HCT116 (cell line): ENCODE measurements around the gene SYT7. TPM values are rescaled to one million over a fixed set of nuclear protein-coding genes. Genes with fewer than 3 reads are reported as not detected.

ENCODE experiments used
- ATAC-seq: fragments of 200-7000 bp; cut with Tn5 transposase; 2 replicates; pipeline ENCODE4 v1.9.1; 2020; ENCODE audit warnings: mild to moderate bottlenecking, moderate library complexity
- BruUV-seq: library from RNA; stranded (reverse); fragments of 400-500 nt; replicated peaks from 2 replicates; lab custom pipeline; 2021; lab: Mats Ljungman, UMichigan
- CTCF ChIA-PET: fragments of 300-600 bp; sonication (Branson Sonifier 250); formaldehyde crosslinking; loops from one replicate; lab custom pipeline; 2021; ENCODE audit warnings: antibody characterized with exemption; lab: Charles Lee
- POLR2A ChIA-PET: fragments of 300-600, 350-600 bp; sonication (Branson Sonifier 250); formaldehyde crosslinking; loops from one replicate; lab custom pipeline; 2021; ENCODE audit warnings: antibody characterized with exemption; lab: Charles Lee
- RAD21 ChIA-PET, 2 experiments: fragments of 300-600 bp; sonication (Branson Sonifier 250); formaldehyde crosslinking; loops; one replicate each; lab custom pipeline; 2023; ENCODE audit warnings: low total read pairs in 2 of 2; ENCODE audit not compliant: uncharacterized antibody in 2 of 2, unreplicated experiment in 2 of 2, low non-redundant PET in 1 of 2; lab: Charles Lee
- DNase-seq: peaks from one replicate; pipeline ENCODE4 v3.0.0-alpha.2; 2010; ENCODE audit warnings: low read depth, low spot score
- H2AFZ ChIP-seq: fragments of 200-600 bp; shearing (Covaris generic), sonication (generic); 2 replicates; pipeline ENCODE4 v1.6.1; 2017; ENCODE audit warnings: low read depth, mixed run types, mixed read lengths, antibody characterized with exemption, low read length; ENCODE audit not compliant: poor library complexity, severe bottlenecking
- H3K27ac ChIP-seq: 2 replicates; pipeline ENCODE4 v1.5.1; 2012; ENCODE audit warnings: low read depth, low read length
- H3K27me3 ChIP-seq: fragments of 200-600 bp; sonication (generic); 2 replicates; pipeline ENCODE4 v1.6.1; 2016; ENCODE audit warnings: mixed run types, low read length, mixed read lengths; ENCODE audit not compliant: insufficient read depth
- H3K36me3 ChIP-seq, 2 experiments: fragments of 200-500 bp in 1 of 2; fragments of 200-600 bp in 1 of 2; sonication (Bioruptor generic) in 1 of 2; sonication (generic) in 1 of 2; 2 replicates each; pipeline versions ENCODE4 v1.5.1 to v1.6.1; 2014 to 2016; ENCODE audit warnings: low read length in 2 of 2, inconsistent platforms in 1 of 2, mixed read lengths in 1 of 2, mixed run types in 1 of 2; ENCODE audit not compliant: insufficient read depth in 2 of 2, control insufficient read depth in 1 of 2
- H3K4me1 ChIP-seq, 2 experiments: fragments of 200-600 bp in 1 of 2; sonication (generic) in 1 of 2; 2 replicates each; pipeline versions ENCODE4 v1.5.1 to v1.6.1; 2012 to 2017; ENCODE audit warnings: low read length in 2 of 2, inconsistent platforms in 1 of 2, mild to moderate bottlenecking in 1 of 2, mixed read lengths in 1 of 2, mixed run types in 1 of 2, moderate library complexity in 1 of 2; ENCODE audit not compliant: insufficient read depth in 2 of 2, control insufficient read depth in 1 of 2
- H3K4me2 ChIP-seq: fragments of 200-600 bp; sonication (generic); 2 replicates; pipeline ENCODE4 v1.6.1; 2017; ENCODE audit warnings: mixed run types, low read length, mixed read lengths
- H3K4me3 ChIP-seq, 2 experiments: fragments of 200-600 bp in 1 of 2; sonication (generic) in 1 of 2; replicated peaks in 1 of 2; 2 replicates each; pipeline ENCODE4 v1.5.1; 2011 to 2016; ENCODE audit warnings: low read length in 2 of 2, control low read depth in 1 of 2, low read depth in 1 of 2, mild to moderate bottlenecking in 1 of 2, mixed read lengths in 1 of 2, mixed run types in 1 of 2
- H3K79me2 ChIP-seq: fragments of 200-600 bp; sonication (generic); 2 replicates; pipeline ENCODE4 v1.6.1; 2017; ENCODE audit warnings: mild to moderate bottlenecking, mixed run types, low read length, moderate library complexity, mixed read lengths; ENCODE audit not compliant: insufficient read depth
- H3K9ac ChIP-seq: fragments of 200-600 bp; sonication (generic); 2 replicates; pipeline ENCODE4 v1.6.1; 2016; ENCODE audit warnings: low read length, mixed read lengths
- H3K9me2 ChIP-seq: fragments of 200-600 bp; sonication (generic), shearing (Covaris generic); 2 replicates; pipeline ENCODE4 v1.6.1; 2017; ENCODE audit warnings: mixed run types, mild to moderate bottlenecking, moderate library complexity; ENCODE audit not compliant: insufficient read depth
- H3K9me3 ChIP-seq, 2 experiments: fragments of 200-500 bp in 1 of 2; fragments of 200-600 bp in 1 of 2; sonication (Bioruptor generic) in 1 of 2; sonication (generic) in 1 of 2; 2 replicates each; pipeline ENCODE4 v1.6.1; 2014 to 2017; ENCODE audit warnings: low read length in 2 of 2, mixed read lengths in 2 of 2, inconsistent platforms in 1 of 2, low read depth in 1 of 2, mild to moderate bottlenecking in 1 of 2, mixed run types in 1 of 2, moderate library complexity in 1 of 2; ENCODE audit not compliant: control insufficient read depth in 1 of 2, insufficient read depth in 1 of 2
- H4K20me1 ChIP-seq: fragments of 200-600 bp; sonication (generic), shearing (Covaris generic); 2 replicates; pipeline ENCODE4 v1.6.1; 2017; ENCODE audit warnings: mixed run types, mild to moderate bottlenecking, moderate library complexity; ENCODE audit not compliant: insufficient read depth
- EGR1 ChIP-seq: IDR thresholded peaks from 2 replicates; pipeline ENCODE4 v1.6.1; 2012; ENCODE audit warnings: low read depth
- ELF1 ChIP-seq: IDR thresholded peaks from 2 replicates; pipeline ENCODE4 v1.6.1; 2012; ENCODE audit warnings: low read depth, borderline replicate concordance
- EZH2 ChIP-seq: fragments of 200-600 bp; sonication (generic); IDR thresholded peaks from 2 replicates; pipeline ENCODE4 v1.6.1; 2017; ENCODE audit warnings: antibody characterized with exemption, mixed run types
- EZH2phosphoT487 ChIP-seq: fragments of 200-600 bp; IDR thresholded peaks from 2 replicates; pipeline ENCODE4 v1.6.1; 2018; ENCODE audit warnings: antibody characterized with exemption, borderline replicate concordance
- JUND ChIP-seq: IDR thresholded peaks from 2 replicates; pipeline ENCODE4 v1.6.1; 2012
- POLR2A ChIP-seq: IDR thresholded peaks from 2 replicates; pipeline ENCODE4 v1.7.0; 2011; ENCODE audit warnings: borderline replicate concordance; ENCODE audit not compliant: insufficient read depth, insufficient read length; ENCODE audit errors: extremely low read depth
- POLR2AphosphoS5 ChIP-seq: IDR thresholded peaks from 2 replicates; pipeline ENCODE4 v1.6.1; 2011; ENCODE audit warnings: mild to moderate bottlenecking, low read depth, low read length, moderate library complexity
- RAD21 ChIP-seq: IDR thresholded peaks from 2 replicates; pipeline ENCODE4 v1.6.1; 2012; ENCODE audit warnings: low read depth, mild to moderate bottlenecking
- SIN3A ChIP-seq: IDR thresholded peaks from 2 replicates; pipeline ENCODE4 v1.6.1; 2012; ENCODE audit warnings: low read depth
- SP1 ChIP-seq: IDR thresholded peaks from 2 replicates; pipeline ENCODE4 v1.6.1; 2012; ENCODE audit warnings: low read depth
- SRF ChIP-seq: IDR thresholded peaks from 2 replicates; pipeline ENCODE4 v1.6.1; 2012; ENCODE audit warnings: low read depth
- YY1 ChIP-seq: IDR thresholded peaks from 2 replicates; pipeline ENCODE4 v1.6.1; 2011; ENCODE audit warnings: low read length, low read depth, moderate library complexity, mild to moderate bottlenecking; ENCODE audit not compliant: insufficient replicate concordance; ENCODE audit errors: extremely low read depth
- ZFX ChIP-seq: fragments of 450-650 bp; IDR thresholded peaks from 2 replicates; pipeline ENCODE4 v1.6.1; 2017
- ZNF274 ChIP-seq: fragments of 200-500 bp; sonication (Bioruptor generic); IDR thresholded peaks from 2 replicates; pipeline ENCODE4 v1.6.1; 2014; ENCODE audit warnings: mild to moderate bottlenecking, low read depth, low read length, inconsistent platforms
- intact Hi-C: fragments of 100-400 bp; cut with micrococcal nuclease; formaldehyde crosslinking; loops from 2 replicates; pipeline ENCODE4 v1.10.0; 2022
- total RNA-seq: library from RNA; stranded (reverse); gene quantifications from one replicate; pipeline ENCODE4 v1.2.1, GENCODE V29; 2021; ENCODE audit not compliant: unreplicated experiment
- TF ChIP-seq, protein P1 (sequence below): IDR thresholded peaks from 2 replicates; pipeline ENCODE4 v1.6.1; 2011; ENCODE audit warnings: mild to moderate bottlenecking, low read length, moderate library complexity; ENCODE audit not compliant: insufficient replicate concordance; ENCODE audit errors: extremely low read depth
- TF ChIP-seq, protein P2 (sequence below): IDR thresholded peaks from 2 replicates; pipeline ENCODE4 v1.6.1; 2012
- TF ChIP-seq, protein P3 (sequence below): IDR thresholded peaks from 2 replicates; pipeline ENCODE4 v1.6.1; 2012
- TF ChIP-seq, protein P4 (sequence below): IDR thresholded peaks from 2 replicates; pipeline ENCODE4 v1.6.1; 2012; ENCODE audit warnings: low read depth

The SYT7 gene
- total RNA-seq, 1 experiment from 2014 or later, result 27.4 TPM

DNA sequence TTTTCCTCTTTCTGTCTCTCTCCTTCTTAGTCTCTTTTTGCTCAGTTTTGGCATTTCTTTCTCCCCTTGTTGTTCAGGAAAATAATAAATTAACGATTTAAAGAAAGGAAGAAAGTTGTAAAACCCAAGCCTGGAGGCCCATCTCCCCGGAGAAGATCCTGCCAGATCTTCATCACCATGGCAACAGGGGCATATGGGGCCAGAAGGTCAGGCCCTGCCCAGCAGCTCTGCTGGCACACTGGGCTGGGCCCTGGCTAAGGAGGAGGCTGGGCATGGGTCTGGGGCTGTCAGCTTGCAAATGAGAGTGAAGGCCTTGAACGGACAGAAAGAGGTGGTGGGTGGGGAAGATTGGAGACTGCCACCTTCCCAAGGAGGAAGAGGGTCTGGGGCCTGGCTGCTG lies 69.5 kb downstream of the SYT7 start:
- intact Hi-C loops, result no loop called here

More for the DNA sequence above, 69.5 kb downstream of the SYT7 start:
- no peak overlapping the region for H2AFZ ChIP-seq
- TF ChIP-seq, protein P1, sequence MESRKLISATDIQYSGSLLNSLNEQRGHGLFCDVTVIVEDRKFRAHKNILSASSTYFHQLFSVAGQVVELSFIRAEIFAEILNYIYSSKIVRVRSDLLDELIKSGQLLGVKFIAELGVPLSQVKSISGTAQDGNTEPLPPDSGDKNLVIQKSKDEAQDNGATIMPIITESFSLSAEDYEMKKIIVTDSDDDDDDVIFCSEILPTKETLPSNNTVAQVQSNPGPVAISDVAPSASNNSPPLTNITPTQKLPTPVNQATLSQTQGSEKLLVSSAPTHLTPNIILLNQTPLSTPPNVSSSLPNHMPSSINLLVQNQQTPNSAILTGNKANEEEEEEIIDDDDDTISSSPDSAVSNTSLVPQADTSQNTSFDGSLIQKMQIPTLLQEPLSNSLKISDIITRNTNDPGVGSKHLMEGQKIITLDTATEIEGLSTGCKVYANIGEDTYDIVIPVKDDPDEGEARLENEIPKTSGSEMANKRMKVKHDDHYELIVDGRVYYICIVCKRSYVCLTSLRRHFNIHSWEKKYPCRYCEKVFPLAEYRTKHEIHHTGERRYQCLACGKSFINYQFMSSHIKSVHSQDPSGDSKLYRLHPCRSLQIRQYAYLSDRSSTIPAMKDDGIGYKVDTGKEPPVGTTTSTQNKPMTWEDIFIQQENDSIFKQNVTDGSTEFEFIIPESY, result no peak
- no peak for TF ChIP-seq SRF
- TF ChIP-seq YY1, result no peak
- TF ChIP-seq ZNF274, result no peak
- no peak for TF ChIP-seq EZH2
- TF ChIP-seq, protein P2, sequence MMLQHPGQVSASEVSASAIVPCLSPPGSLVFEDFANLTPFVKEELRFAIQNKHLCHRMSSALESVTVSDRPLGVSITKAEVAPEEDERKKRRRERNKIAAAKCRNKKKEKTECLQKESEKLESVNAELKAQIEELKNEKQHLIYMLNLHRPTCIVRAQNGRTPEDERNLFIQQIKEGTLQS, result no peak
- TF ChIP-seq POLR2A, result no peak
- no peak for TF ChIP-seq JUND
- TF ChIP-seq EZH2phosphoT487, result no peak
- no peak for TF ChIP-seq ZFX
- TF ChIP-seq EGR1, result no peak
- no peak for TF ChIP-seq RAD21
- no peak for TF ChIP-seq POLR2AphosphoS5
- TF ChIP-seq SP1, result no peak
- TF ChIP-seq, protein P3, sequence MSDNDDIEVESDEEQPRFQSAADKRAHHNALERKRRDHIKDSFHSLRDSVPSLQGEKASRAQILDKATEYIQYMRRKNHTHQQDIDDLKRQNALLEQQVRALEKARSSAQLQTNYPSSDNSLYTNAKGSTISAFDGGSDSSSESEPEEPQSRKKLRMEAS, result no peak
- TF ChIP-seq SIN3A, result no peak
- TF ChIP-seq ELF1, result no peak
- TF ChIP-seq, protein P4, sequence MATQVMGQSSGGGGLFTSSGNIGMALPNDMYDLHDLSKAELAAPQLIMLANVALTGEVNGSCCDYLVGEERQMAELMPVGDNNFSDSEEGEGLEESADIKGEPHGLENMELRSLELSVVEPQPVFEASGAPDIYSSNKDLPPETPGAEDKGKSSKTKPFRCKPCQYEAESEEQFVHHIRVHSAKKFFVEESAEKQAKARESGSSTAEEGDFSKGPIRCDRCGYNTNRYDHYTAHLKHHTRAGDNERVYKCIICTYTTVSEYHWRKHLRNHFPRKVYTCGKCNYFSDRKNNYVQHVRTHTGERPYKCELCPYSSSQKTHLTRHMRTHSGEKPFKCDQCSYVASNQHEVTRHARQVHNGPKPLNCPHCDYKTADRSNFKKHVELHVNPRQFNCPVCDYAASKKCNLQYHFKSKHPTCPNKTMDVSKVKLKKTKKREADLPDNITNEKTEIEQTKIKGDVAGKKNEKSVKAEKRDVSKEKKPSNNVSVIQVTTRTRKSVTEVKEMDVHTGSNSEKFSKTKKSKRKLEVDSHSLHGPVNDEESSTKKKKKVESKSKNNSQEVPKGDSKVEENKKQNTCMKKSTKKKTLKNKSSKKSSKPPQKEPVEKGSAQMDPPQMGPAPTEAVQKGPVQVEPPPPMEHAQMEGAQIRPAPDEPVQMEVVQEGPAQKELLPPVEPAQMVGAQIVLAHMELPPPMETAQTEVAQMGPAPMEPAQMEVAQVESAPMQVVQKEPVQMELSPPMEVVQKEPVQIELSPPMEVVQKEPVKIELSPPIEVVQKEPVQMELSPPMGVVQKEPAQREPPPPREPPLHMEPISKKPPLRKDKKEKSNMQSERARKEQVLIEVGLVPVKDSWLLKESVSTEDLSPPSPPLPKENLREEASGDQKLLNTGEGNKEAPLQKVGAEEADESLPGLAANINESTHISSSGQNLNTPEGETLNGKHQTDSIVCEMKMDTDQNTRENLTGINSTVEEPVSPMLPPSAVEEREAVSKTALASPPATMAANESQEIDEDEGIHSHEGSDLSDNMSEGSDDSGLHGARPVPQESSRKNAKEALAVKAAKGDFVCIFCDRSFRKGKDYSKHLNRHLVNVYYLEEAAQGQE, result no peak
- H3K27me3 ChIP-seq, result peaks cover 7% of the 10 kb centered on the region; the same call in 1 of the 2 replicates
- H3K79me2 ChIP-seq, result no peaks in the 10 kb centered on the region
- H3K4me2 ChIP-seq, result no peak overlapping the region
- no peak overlapping the region for H3K4me3 ChIP-seq
- peaks cover 17 to 30% of the 10 kb centered on the region in 2 experiments; a peak in 3 of 4 replicates for H3K4me1 ChIP-seq
- no peak overlapping the region for H3K9ac ChIP-seq
- DNase-seq (no peak), ATAC-seq (no peak)
- ChIA-PET POLR2A (no interaction called here), RAD21 (no interaction called here), CTCF (interaction anchor here (1.6 kb wide), 1 partner anchor 31 kb away, joined by 3 read pairs; a partner anchor contains a TSS)
- H4K20me1 ChIP-seq, result no peaks in the 10 kb centered on the region
- H3K9me3 ChIP-seq, result no peaks in the 10 kb centered on the region
- BruUV-seq, result no TSS peak
- no peaks in the 10 kb centered on the region for H3K9me2 ChIP-seq
- no peak overlapping the region for H3K27ac ChIP-seq
- H3K36me3 ChIP-seq, result no peaks in the 10 kb centered on the region
